Measurements from ENCODE around the gene TMEM120B.

The TMEM120B gene

GRCh38 chr12:121806546-121807423 is 94.2 kb downstream of the TMEM120B start:
- TF ChIP-seq CTCF (IDR thresholded peaks at IDR 0.05; ENCODE audit: low read depth, low read length) = no peak
- H3K27me3 ChIP-seq (ENCODE audit: insufficient read depth, low read depth, severe bottlenecking) = no peaks in the 10 kb centered on the region
- no peak for DNase-seq
- peaks cover 50% of the 10 kb centered on the region for H3K36me3 ChIP-seq
- H3K9me3 ChIP-seq (ENCODE audit: severe bottlenecking) = no peaks in the 10 kb centered on the region
- H3K27ac ChIP-seq = no peak overlapping the region
- H3K4me3 ChIP-seq (ENCODE audit: low read depth, low read length) = no peak overlapping the region

GRCh38 chr12:121807642-121808347 is 95.2 kb downstream of the TMEM120B start:
- no peaks in the 10 kb centered on the region for H3K27me3 ChIP-seq (ENCODE audit: insufficient read depth, low read depth, severe bottlenecking)
- DNase-seq = no peak
- H3K9me3 ChIP-seq (ENCODE audit: severe bottlenecking) = no peaks in the 10 kb centered on the region
- H3K36me3 ChIP-seq = peaks cover 55% of the 10 kb centered on the region
- no peak overlapping the region for H3K4me3 ChIP-seq (ENCODE audit: low read depth, low read length)
- TF ChIP-seq CTCF (IDR thresholded peaks at IDR 0.05; ENCODE audit: low read depth, low read length) = no peak
- H3K27ac ChIP-seq = no peak overlapping the region

- H3K9me3 ChIP-seq (ENCODE audit: severe bottlenecking) = no peaks in the 10 kb centered on the region
- H3K27ac ChIP-seq = no peak overlapping the region
- peaks cover 63% of the 10 kb centered on the region for H3K36me3 ChIP-seq
- no peak for TF ChIP-seq CTCF (IDR thresholded peaks at IDR 0.05; ENCODE audit: low read depth, low read length)
- no peak for DNase-seq
- H3K4me3 ChIP-seq (ENCODE audit: low read depth, low read length) = no peak overlapping the region
- H3K27me3 ChIP-seq (ENCODE audit: insufficient read depth, low read depth, severe bottlenecking) = no peaks in the 10 kb centered on the region
These were observed 96.1 kb downstream of the TMEM120B start for GRCh38 chr12:121808623-121809022.

GRCh38 chr12:121809712-121810116 is 97.2 kb downstream of the TMEM120B start:
- H3K27ac ChIP-seq = no peak overlapping the region

GRCh38 chr12:121810234-121810817 is 97.8 kb downstream of the TMEM120B start:
- Histone ChIP-seq H3K27me3 (ENCODE audit: insufficient read depth, low read depth, severe bottlenecking) (no peaks in the 10 kb centered on the region), H3K36me3 (peaks cover 74% of the 10 kb centered on the region), H3K4me3 (ENCODE audit: low read depth, low read length) (no peak overlapping the region), H3K9me3 (ENCODE audit: severe bottlenecking) (no peaks in the 10 kb centered on the region), H3K27ac (no peak overlapping the region)
- TF ChIP-seq CTCF (IDR thresholded peaks at IDR 0.05; ENCODE audit: low read depth, low read length) = no peak
- DNase-seq = no peak

More at GRCh38 chr12:121809712-121810116, 97.2 kb downstream of the TMEM120B start:
- no peaks in the 10 kb centered on the region for H3K27me3 ChIP-seq (ENCODE audit: insufficient read depth, low read depth, severe bottlenecking)
- no peaks in the 10 kb centered on the region for H3K9me3 ChIP-seq (ENCODE audit: severe bottlenecking)
- H3K36me3 ChIP-seq = peaks cover 70% of the 10 kb centered on the region
- no peak for DNase-seq
- H3K4me3 ChIP-seq (ENCODE audit: low read depth, low read length) = no peak overlapping the region
- no peak for TF ChIP-seq CTCF (IDR thresholded peaks at IDR 0.05; ENCODE audit: low read depth, low read length)

All from WERI-Rb-1 (cell line).